Activated T-cell treated with anti-CD3 and anti-CD28 coated beads for 1 hour (primary cell): ENCODE results near the gene TRAF3.
"Not testable (repeated sequence)": the region's sequence is repeated elsewhere in the genome, so short reads cannot be mapped to it uniquely, and the experiment has no call there.

Experiments used
- DNase-seq: peaks from one replicate; pipeline ENCODE4 v3.0.0-alpha.2; 2020; ENCODE audit warnings: low read depth

Gene TRAF3

GRCh38 chr14:102829016-102829548 lies 51.8 kb downstream of the TRAF3 start:
- DNase-seq: no peak

- DNase-seq: no peak
Measured at GRCh38 chr14:102830474-102831045, 53.3 kb downstream of the TRAF3 start.

- no peak for DNase-seq
Measured at GRCh38 chr14:102831163-102831804, 54.0 kb downstream of the TRAF3 start.

GRCh38 chr14:102833341-102833740 lies 56.1 kb downstream of the TRAF3 start:
- no peak for DNase-seq

- no peak for DNase-seq
Measured at GRCh38 chr14:102833991-102834390, 56.7 kb downstream of the TRAF3 start.

- DNase-seq: no peak
Measured at GRCh38 chr14:102835959-102836358, 58.7 kb downstream of the TRAF3 start.

- DNase-seq: not testable (repeated sequence)
Measured at GRCh38 chr14:102837120-102837519, 59.9 kb downstream of the TRAF3 start.

- DNase-seq: no peak
Measured at GRCh38 chr14:102838501-102838900, 61.3 kb downstream of the TRAF3 start.

- DNase-seq: no peak
Measured at GRCh38 chr14:102840115-102840514, 62.9 kb downstream of the TRAF3 start.

- no peak for DNase-seq
Measured at GRCh38 chr14:102840771-102841528, 63.7 kb downstream of the TRAF3 start.

GRCh38 chr14:102848830-102849525 lies 71.7 kb downstream of the TRAF3 start:
- no peak for DNase-seq

GRCh38 chr14:102849526-102850379 lies 72.5 kb downstream of the TRAF3 start:
- DNase-seq: no peak

GRCh38 chr14:102853648-102854047 lies 76.4 kb downstream of the TRAF3 start:
- DNase-seq: no peak

- DNase-seq: no peak
Measured at GRCh38 chr14:102854091-102854703, 76.9 kb downstream of the TRAF3 start.

GRCh38 chr14:102856179-102856578 lies 78.9 kb downstream of the TRAF3 start:
- DNase-seq: no peak

- no peak for DNase-seq
Measured at GRCh38 chr14:102857444-102857843, 80.2 kb downstream of the TRAF3 start.

- no peak for DNase-seq
Measured at GRCh38 chr14:102859911-102860310, 82.7 kb downstream of the TRAF3 start.

GRCh38 chr14:102862154-102862773 lies 85.0 kb downstream of the TRAF3 start:
- no peak for DNase-seq

- no peak for DNase-seq
Measured at GRCh38 chr14:102863381-102863780, 86.1 kb downstream of the TRAF3 start.

- DNase-seq: not testable (repeated sequence)
Measured at GRCh38 chr14:102865916-102866315, 88.7 kb downstream of the TRAF3 start.
